ENCODE measurements around the gene SUSD6.
"Not testable (repeated sequence)": the region's sequence is repeated elsewhere in the genome, so short reads cannot be mapped to it uniquely, and the experiment has no call there.

SUSD6 gene

GRCh38 chr14:69712599-69713088, 101.2 kb downstream of the SUSD6 start:
- no peak for DNase-seq (ENCODE audit: low spot score)

- DNase-seq (ENCODE audit: low spot score), result no peak
Measured at GRCh38 chr14:69713209-69713781, 101.9 kb downstream of the SUSD6 start.

DNA sequence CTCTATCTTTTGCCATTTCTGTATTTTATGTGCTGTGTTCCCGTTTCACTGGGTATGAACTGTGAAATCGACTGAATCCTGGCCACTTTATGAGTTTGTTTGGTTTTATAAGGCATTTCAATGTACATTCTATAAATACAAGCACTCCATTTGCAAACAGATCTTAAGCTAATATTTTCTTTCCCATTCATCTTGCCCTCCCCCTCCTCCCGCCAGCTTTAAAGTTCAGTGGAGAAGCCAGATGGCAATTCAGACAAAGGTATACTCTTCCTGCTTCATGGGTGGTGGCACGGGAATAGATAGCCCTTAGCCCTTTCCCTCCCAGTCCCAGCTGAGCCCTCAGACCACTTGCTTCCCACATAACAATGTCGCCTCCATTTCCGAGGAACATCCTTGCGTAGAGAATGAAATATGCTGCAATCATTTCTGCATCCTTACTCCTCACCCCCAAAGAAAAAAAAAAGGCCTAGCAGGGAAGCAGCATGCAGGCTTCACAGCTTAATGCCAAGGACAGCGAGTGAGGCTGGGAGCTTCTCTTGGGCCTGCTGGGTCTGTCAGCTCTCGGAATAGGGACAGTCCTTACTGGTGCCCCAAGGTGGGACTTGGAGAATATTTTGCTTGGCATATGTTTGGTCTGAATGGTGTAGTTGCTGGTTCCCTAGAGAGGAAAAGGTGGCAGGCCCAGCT, 102.7 kb downstream of the SUSD6 start:
- no peak for DNase-seq (ENCODE audit: low spot score)

DNA sequence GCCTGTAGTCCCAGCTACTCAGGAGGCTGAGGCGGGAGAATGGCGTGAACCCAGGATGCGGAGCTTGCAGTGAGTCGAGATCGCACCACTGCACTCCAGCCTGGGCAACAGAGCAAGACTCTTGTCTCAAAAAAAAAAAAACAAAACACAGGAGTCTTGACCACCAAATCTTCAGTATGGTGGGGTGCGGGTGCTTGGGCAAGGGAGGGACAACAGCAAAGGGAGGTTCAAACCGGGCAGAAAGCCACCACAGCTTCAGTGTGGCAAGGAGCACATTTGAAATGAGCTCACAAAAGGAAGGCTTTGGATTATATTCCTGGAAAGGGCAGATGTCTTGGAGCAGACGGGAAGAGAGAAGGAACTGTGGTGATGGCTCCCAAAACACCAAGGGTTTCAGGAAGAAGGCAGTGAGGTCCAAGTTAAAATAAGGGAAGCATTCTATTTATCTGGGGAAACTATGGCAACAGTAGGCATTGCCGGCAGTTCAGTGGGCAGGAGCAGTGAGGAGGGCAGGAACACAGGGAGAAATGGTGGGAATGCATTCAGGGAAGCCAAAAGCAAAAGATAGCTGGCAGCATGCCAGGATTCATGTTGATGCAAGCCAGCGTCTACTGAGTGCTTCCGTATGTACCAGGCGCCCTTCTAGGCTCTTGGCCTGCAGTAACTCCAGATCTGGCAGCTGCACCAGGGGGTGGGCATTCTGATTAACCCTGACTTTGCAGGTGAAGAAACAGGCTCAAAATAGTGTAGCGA, 104.5 kb downstream of the SUSD6 start:
- no peak for DNase-seq (ENCODE audit: low spot score)

DNA sequence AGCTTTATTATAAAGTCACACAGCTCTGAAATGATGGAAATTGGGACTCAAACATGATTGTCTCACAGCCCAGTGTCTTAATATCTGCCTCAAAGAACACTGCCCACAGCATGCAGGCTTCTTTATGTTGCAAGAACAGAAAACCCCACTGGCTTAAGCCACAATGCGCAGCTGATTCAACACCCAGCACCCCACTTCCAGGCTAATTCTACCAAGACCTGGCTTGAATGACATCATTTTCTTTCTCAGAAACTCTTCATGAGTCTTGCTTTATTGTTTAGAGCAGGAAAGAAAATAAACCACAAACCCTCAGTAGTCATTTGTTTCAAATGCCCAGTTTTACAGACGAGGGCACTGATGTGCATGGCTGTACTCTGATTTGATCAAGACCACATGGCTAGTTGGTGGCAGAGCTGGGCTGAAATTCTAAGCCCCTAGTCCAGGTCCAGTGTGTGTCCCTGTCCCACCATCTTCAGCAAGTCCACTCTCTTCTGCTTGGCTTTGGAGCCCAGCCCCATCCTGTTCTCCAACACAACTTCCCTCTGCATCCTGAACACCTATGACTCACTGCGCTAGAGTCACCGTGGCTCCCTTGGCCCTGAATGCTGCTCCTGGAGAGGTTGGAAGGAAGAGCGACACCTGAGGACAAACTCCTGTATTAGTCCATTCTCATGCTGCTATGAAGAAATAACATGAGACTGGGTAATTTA, 105.2 kb downstream of the SUSD6 start:
- DNase-seq (ENCODE audit: low spot score), result no peak

GRCh38 chr14:69718614-69719013, 107.2 kb downstream of the SUSD6 start:
- DNase-seq (ENCODE audit: low spot score), result not testable (repeated sequence)

GRCh38 chr14:69719501-69719951, 108.1 kb downstream of the SUSD6 start:
- DNase-seq (ENCODE audit: low spot score), result no peak

GRCh38 chr14:69720912-69721311, 109.5 kb downstream of the SUSD6 start:
- DNase-seq (ENCODE audit: low spot score), result no peak

GRCh38 chr14:69726761-69727511, 115.5 kb downstream of the SUSD6 start:
- DNase-seq (ENCODE audit: low spot score), result peak; percentile 84

DNA sequence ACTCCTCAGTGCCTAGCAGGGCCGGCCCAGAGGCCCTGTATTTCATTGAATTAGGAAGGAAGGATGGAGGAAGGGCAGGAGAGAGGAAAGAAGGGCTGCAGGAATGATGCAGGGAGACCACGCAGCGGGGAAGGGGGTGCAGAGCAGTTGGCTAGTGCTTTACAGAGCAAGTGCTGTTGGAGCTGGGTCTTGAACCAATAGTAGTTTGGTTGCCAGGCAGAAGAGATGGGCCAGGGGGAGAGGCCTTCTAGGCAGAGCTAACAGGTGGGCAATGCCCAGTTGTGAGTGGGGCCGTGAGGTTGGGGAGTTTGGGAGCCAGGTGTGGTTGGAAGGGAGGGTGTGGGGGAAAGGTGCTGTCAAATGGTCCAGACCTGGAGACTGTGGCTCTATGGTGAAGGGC, 116.5 kb downstream of the SUSD6 start:
- no peak for DNase-seq (ENCODE audit: low spot score)

DNA sequence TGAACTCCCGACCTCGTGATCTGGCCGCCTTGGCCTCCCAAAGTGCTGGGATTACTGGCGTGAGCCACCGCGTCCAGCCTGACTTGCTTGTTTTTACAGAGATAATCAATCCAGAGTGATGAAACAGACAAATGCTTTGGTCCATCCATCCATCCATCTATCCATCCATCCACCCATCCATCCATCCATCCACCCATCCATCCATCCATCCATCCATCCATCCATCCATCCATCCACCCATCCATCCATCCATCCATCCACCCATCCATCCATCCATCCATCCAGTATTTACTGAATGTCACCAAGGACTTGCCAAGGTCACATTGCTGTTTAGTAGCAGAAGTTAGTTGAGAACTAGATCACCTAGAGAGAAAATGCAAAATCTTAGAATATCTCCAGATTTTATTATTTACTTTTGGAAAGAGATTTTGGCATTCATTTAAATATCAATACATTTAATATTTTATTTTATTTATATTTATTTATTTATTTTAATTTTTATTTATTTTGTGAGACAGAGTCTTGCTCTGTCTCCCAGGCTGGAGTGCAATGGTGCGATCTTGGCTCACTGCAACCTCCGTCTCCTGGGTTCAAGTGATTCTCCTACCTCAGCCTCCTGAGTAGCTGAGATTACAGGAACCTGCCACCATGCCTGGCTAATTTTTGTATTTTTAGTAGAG, 120.7 kb downstream of the SUSD6 start:
- DNase-seq (ENCODE audit: low spot score), result not testable (repeated sequence)

GRCh38 chr14:69736405-69736804, 125.0 kb downstream of the SUSD6 start:
- DNase-seq (ENCODE audit: low spot score), result not testable (repeated sequence)

DNA sequence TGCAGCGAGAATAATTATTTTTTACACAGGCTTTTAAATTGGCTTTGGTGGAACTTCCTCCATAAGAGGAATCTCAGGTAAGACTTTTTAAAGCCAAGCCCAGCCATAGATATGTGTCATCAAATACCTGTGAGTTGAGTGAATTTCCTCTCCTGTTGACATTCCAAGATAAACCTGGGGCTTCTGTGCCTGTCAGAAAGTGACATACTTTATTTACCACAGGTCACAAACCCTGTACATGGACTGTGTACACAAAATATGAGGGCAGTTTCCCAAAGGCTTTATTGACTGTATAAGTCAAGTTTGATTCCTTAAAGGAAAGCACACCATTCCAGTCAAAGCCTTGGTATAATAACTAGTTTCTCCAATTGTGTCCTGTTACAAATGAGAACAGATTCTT, 129.7 kb downstream of the SUSD6 start:
- no peak for DNase-seq (ENCODE audit: low spot score)

GRCh38 chr14:69749956-69750355, 138.6 kb downstream of the SUSD6 start:
- no peak for DNase-seq (ENCODE audit: low spot score)

DNA sequence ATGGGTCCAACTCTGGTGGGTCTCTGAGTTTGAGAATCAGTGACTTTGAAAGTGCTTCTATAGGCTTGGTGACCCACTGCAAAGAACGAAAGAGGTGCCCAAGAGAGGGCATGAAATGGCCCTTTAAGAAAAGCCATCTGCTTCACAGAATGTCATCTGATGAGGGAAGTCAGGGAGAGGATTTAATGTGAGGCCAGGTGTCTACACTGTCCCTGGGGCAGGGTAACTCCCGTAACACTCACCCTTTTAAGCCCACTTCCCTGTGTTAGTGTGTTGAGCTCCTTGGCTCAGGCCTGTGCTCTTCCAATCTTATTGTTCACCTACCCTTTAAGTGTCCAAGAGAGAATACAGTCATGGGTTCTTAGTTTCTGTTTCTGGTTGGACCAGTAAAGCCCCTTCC, 139.1 kb downstream of the SUSD6 start:
- DNase-seq (ENCODE audit: low spot score), result no peak

GRCh38 chr14:69752773-69753172, 141.4 kb downstream of the SUSD6 start:
- DNase-seq (ENCODE audit: low spot score), result no peak

GRCh38 chr14:69753860-69754259, 142.5 kb downstream of the SUSD6 start:
- DNase-seq (ENCODE audit: low spot score), result no peak

DNA sequence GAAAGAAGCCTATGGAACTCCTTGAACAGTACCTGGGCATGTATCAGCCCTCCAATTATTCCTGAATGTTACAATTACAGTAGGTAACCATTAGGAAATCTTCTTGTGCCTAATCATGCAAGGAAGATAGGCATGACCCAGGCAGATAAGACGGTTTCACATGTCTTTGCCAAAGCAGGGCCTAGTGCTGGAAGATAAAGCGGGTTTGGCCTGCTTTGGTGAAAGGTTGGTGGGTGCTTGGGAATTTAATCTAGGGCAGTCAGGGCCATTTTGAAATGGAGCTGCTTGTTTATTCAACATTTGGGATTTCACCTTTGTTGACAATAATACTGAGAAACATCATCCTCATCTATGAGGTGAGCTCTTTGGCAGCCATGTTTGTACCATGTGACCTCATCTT, 143.1 kb downstream of the SUSD6 start:
- DNase-seq (ENCODE audit: low spot score), result peak; percentile 58

- no peak for DNase-seq (ENCODE audit: low spot score)
Measured at GRCh38 chr14:69755296-69755695, 143.9 kb downstream of the SUSD6 start.

GRCh38 chr14:69755784-69756183, 144.4 kb downstream of the SUSD6 start:
- no peak for DNase-seq (ENCODE audit: low spot score)

- DNase-seq (ENCODE audit: low spot score), result no peak
Measured at GRCh38 chr14:69756298-69756697, 144.9 kb downstream of the SUSD6 start.

All from hematopoietic multipotent progenitor cell treated with erythropoietin and hydrocortisone succinate and interleukin-3 and kit ligand, for 15 days (in vitro differentiated cells).